Measurements from ENCODE around the gene CYP4F12. TPM values are rescaled to one million over a fixed set of nuclear protein-coding genes. Genes with fewer than 3 reads are reported as not detected.

Gene CYP4F12
- total and polyA plus RNA-seq, 2 of the 4 experiments (the other 2 are of a cell fraction), result not detected

DNA sequence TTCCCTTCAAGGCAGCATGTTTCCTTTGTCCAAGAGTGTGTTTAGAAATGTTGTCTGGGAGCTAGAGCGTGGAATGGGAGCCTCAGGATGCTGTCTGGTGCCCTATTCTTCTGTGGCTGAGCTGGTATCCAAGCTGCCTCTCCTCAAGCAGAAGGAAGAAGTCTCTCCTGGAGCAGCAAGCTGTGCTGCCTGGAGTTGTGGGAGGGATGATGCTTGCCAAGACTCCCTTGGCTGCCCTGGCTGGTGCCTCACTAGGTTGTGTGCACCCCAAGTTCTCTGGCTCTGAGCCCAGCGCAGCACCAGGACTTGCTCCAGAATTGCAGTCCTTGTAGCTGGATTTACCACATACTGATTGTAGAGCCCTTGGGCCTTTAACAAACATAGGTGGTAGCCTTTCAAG lies 36.9 kb upstream of the CYP4F12 start:
- Histone ChIP-seq H4K5ac (ENCODE audit: low read depth, low read length) (no peak overlapping the region), H3K4me3 (ENCODE audit: insufficient read depth, low read depth, low read length) (no peak overlapping the region), H2BK5ac (ENCODE audit: low read depth, low read length, poor library complexity, severe bottlenecking) (no peak overlapping the region), H2BK20ac (ENCODE audit: low read depth, low read length) (no peak overlapping the region), H3K18ac (ENCODE audit: low read depth, low read length) (no peak overlapping the region), H3K36me3 (ENCODE audit: control insufficient read depth, insufficient read depth, low read length) (no peaks in the 10 kb centered on the region), H3K23ac (ENCODE audit: low read depth, low read length) (no peak overlapping the region), H2BK120ac (ENCODE audit: low read depth, low read length) (no peak overlapping the region), H3K27me3 (ENCODE audit: control insufficient read depth, insufficient read depth, low read length) (no peaks in the 10 kb centered on the region), H3K4me2 (ENCODE audit: low read depth, low read length) (no peak overlapping the region), H4K20me1 (ENCODE audit: insufficient read depth, low read length) (no peaks in the 10 kb centered on the region), H4K8ac (ENCODE audit: low read depth in 2 of 2, low read length in 2 of 2) (no peak overlapping the region), H2AFZ (replicated peaks; ENCODE audit: low read length, poor library complexity) (no peak overlapping the region), H3K9me3 (ENCODE audit: control insufficient read depth, insufficient read depth, low read length) (peaks cover 11% of the 10 kb centered on the region; the same call in 1 of the 2 replicates), H2BK15ac (ENCODE audit: low read depth, low read length) (no peak overlapping the region), H2AK9ac (replicated peaks; ENCODE audit: low read depth, low read length, poor library complexity) (no peak overlapping the region), H3K4me1 (ENCODE audit: control insufficient read depth, insufficient read depth, low read length) (no peaks in the 10 kb centered on the region), H3K27ac (ENCODE audit: insufficient read depth, low read length) (no peak overlapping the region), H3K14ac (replicated peaks; ENCODE audit: low read depth, low read length) (no peak overlapping the region), H4K91ac (ENCODE audit: insufficient read depth, low read depth, low read length) (no peak overlapping the region), H3K79me1 (ENCODE audit: low read depth in 1 of 2, low read length in 2 of 2) (no peaks in the 10 kb centered on the region), H3K9ac (ENCODE audit: low read depth, low read length) (no peak overlapping the region), H2AK5ac (ENCODE audit: low read depth, low read length) (no peak overlapping the region), H3K4ac (ENCODE audit: low read depth, low read length) (no peak overlapping the region), H3K56ac (ENCODE audit: extremely low read depth, insufficient read depth, low read length) (no peak overlapping the region), H3K9me1 (ENCODE audit: insufficient read depth, low read length) (no peaks in the 10 kb centered on the region)
- dilution Hi-C loops (cut with HindIII; ENCODE audit: low sequenced_read_pairs, unreplicated experiment) (no loop called here), intact Hi-C loops (cut with micrococcal nuclease) (no loop called here), in situ Hi-C loops (cut with MboI; ENCODE audit: low sequenced_read_pairs) (loop anchor here (25.0 kb wide), 2 partner anchors 551 to 776 kb away; partner anchors contain the start of genes AP1M1 and FAM32A)
- ATAC-seq (ENCODE audit: low read depth) (no peak), DNase-seq (no peak)
- CTCF ChIA-PET, result no interaction called here
- TF ChIP-seq MAFK (IDR thresholded peaks at IDR 0.05; ENCODE audit: low read depth, low read length), result no peak
- TF ChIP-seq, protein P1, sequence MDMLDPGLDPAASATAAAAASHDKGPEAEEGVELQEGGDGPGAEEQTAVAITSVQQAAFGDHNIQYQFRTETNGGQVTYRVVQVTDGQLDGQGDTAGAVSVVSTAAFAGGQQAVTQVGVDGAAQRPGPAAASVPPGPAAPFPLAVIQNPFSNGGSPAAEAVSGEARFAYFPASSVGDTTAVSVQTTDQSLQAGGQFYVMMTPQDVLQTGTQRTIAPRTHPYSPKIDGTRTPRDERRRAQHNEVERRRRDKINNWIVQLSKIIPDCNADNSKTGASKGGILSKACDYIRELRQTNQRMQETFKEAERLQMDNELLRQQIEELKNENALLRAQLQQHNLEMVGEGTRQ (IDR thresholded peaks at IDR 0.05; ENCODE audit: low read depth, low read length), result no peak
- TF ChIP-seq POLR2A (IDR thresholded peaks at IDR 0.05; ENCODE audit: low read depth, low read length), result no peak
- no peak for TF ChIP-seq NFE2L2 (IDR thresholded peaks at IDR 0.05; ENCODE audit: low read depth, low read length)
- no peak for TF ChIP-seq SMC3 (IDR thresholded peaks at IDR 0.05; ENCODE audit: low read depth, low read length)
- TF ChIP-seq BHLHE40 (IDR thresholded peaks at IDR 0.05; ENCODE audit: low read depth, low read length), result no peak
- TF ChIP-seq CEBPB (IDR thresholded peaks at IDR 0.05; ENCODE audit: low read depth, low read length), result no peak
- TF ChIP-seq MXI1 (IDR thresholded peaks at IDR 0.05; ENCODE audit: borderline replicate concordance, low read depth, low read length), result no peak
- no peak for TF ChIP-seq RAD21 (IDR thresholded peaks at IDR 0.05; ENCODE audit: low read length)
- no peak for TF ChIP-seq CHD1 (IDR thresholded peaks at IDR 0.05; ENCODE audit: low read depth, low read length)
- TF ChIP-seq MAZ (IDR thresholded peaks at IDR 0.05; ENCODE audit: borderline replicate concordance, low read depth, low read length), result no peak
- no TSS peak for BruUV-seq (replicated peaks)
- POLR2A ChIA-PET (ENCODE audit: unreplicated experiment), result no interaction called here
- WGBS, 2 experiments (ENCODE audit: extremely low coverage in 2 of 2, insufficient read length in 1 of 2), result 71% methylated on average over 1 of the region's 2 CpGs; no CpG with 5 or more reads in 1 of the 2 experiments

All from IMR-90 (cell line).